WTC11 (cell line): ENCODE measurements around the gene CYP4A22.

Experiments
- CREB1 ChIP-seq: sonication (generic); formaldehyde crosslinking; IDR thresholded peaks from 2 replicates; pipeline ENCODE4 v1.8.0; 2023; ENCODE audit warnings: mild to moderate bottlenecking, missing genetic modification reagents
- FOXJ3 ChIP-seq: sonication (generic); formaldehyde crosslinking; IDR thresholded peaks from 2 replicates; pipeline ENCODE4 v1.9.0; 2021; ENCODE audit warnings: missing genetic modification reagents, mild to moderate bottlenecking, borderline replicate concordance
- SMAD3 ChIP-seq: sonication (generic); formaldehyde crosslinking; IDR thresholded peaks from 2 replicates; pipeline ENCODE4 v1.8.0; 2022; ENCODE audit warnings: missing genetic modification reagents, mild to moderate bottlenecking, borderline replicate concordance
- SMAD4 ChIP-seq: sonication (generic); formaldehyde crosslinking; IDR thresholded peaks from 2 replicates; pipeline ENCODE4 v1.8.0; 2022; ENCODE audit warnings: mild to moderate bottlenecking, missing genetic modification reagents
- ZNF232 ChIP-seq: sonication (generic); formaldehyde crosslinking; IDR thresholded peaks from 2 replicates; pipeline ENCODE4 v1.8.0; 2022; ENCODE audit warnings: mild to moderate bottlenecking, missing genetic modification reagents
- TF ChIP-seq, protein P1 (sequence below): fragments of 200-600 bp; IDR thresholded peaks from 2 replicates; pipeline ENCODE4 v1.8.0; 2022; ENCODE audit warnings: antibody characterized with exemption
- TF ChIP-seq, protein P2 (sequence below): fragments of 250-450 bp; sonication (Bioruptor Pico); IDR thresholded peaks from 2 replicates; pipeline ENCODE4 v1.9.0; 2021; ENCODE audit warnings: mild to moderate bottlenecking

DNA sequence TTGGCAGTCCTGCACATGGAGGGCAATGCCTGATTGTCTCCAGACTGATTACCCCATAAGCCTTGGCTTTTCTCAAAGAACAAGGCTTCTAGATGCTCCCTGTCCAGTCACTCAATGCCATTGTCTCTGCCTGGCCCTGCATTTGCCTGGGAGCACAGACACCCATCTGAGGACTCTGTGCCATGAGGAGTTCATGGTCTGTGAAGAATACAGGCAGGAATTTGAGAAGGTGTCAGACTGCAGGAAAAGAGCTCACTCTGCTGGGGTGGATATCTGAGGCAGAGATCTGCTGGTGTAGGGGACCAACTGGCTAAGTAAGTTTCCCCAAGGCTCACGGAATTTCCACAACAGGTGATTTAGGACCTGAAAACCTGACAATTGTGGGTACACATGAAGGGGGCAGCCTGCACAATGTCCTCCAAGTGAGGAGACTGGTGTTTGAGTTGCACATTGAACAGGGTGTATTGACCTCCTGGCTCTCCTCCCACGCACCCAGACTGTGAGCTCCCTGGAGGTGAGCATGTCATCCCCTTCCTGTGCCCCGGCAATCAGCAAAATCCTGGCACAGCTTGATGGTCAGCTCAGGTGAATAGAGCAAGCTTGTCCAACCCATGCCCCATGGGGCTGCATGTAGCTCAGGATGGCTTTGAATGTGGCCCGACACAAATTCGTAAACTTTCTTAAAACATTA is 829 bp downstream of the CYP4A22 start:
- TF ChIP-seq ZNF232 (CRISPR knock-in tag), result no peak
- no peak for TF ChIP-seq FOXJ3 (CRISPR knock-in tag)
- TF ChIP-seq SMAD4 (CRISPR knock-in tag), result no peak
- TF ChIP-seq, protein P1, sequence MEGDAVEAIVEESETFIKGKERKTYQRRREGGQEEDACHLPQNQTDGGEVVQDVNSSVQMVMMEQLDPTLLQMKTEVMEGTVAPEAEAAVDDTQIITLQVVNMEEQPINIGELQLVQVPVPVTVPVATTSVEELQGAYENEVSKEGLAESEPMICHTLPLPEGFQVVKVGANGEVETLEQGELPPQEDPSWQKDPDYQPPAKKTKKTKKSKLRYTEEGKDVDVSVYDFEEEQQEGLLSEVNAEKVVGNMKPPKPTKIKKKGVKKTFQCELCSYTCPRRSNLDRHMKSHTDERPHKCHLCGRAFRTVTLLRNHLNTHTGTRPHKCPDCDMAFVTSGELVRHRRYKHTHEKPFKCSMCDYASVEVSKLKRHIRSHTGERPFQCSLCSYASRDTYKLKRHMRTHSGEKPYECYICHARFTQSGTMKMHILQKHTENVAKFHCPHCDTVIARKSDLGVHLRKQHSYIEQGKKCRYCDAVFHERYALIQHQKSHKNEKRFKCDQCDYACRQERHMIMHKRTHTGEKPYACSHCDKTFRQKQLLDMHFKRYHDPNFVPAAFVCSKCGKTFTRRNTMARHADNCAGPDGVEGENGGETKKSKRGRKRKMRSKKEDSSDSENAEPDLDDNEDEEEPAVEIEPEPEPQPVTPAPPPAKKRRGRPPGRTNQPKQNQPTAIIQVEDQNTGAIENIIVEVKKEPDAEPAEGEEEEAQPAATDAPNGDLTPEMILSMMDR, result no peak
- TF ChIP-seq CREB1, result no peak
- TF ChIP-seq SMAD3 (CRISPR knock-in tag), result no peak
- TF ChIP-seq, protein P2, sequence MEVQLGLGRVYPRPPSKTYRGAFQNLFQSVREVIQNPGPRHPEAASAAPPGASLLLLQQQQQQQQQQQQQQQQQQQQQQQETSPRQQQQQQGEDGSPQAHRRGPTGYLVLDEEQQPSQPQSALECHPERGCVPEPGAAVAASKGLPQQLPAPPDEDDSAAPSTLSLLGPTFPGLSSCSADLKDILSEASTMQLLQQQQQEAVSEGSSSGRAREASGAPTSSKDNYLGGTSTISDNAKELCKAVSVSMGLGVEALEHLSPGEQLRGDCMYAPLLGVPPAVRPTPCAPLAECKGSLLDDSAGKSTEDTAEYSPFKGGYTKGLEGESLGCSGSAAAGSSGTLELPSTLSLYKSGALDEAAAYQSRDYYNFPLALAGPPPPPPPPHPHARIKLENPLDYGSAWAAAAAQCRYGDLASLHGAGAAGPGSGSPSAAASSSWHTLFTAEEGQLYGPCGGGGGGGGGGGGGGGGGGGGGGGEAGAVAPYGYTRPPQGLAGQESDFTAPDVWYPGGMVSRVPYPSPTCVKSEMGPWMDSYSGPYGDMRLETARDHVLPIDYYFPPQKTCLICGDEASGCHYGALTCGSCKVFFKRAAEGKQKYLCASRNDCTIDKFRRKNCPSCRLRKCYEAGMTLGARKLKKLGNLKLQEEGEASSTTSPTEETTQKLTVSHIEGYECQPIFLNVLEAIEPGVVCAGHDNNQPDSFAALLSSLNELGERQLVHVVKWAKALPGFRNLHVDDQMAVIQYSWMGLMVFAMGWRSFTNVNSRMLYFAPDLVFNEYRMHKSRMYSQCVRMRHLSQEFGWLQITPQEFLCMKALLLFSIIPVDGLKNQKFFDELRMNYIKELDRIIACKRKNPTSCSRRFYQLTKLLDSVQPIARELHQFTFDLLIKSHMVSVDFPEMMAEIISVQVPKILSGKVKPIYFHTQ (CRISPR knock-in tag), result no peak
